ENCODE data around the gene VWA8. TPM values are rescaled to one million over a fixed set of nuclear protein-coding genes. Genes with fewer than 3 reads are reported as not detected.

The VWA8 gene
- total RNA-seq, 4 donors from 2014 or later: 19.5 to 26.2 (median 21.6) TPM

DNA sequence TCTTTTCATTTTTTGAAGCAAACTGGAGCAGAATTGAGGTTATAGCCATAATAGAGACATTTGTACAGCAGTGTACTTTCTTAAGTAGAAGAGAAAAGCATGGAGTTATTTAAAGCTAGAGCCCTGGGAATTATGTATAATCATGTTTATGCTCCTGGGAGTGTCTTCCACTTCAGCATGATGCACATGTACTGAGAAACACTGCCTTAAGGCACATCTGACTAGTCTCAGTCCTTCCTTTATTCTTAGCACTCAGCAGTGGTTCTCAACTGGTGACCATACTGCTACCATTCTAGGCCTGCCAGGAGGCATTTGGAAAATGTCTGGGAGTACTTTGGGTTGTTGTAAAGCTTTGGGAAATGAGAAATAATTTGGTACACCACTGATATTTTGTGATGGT lies 45.8 kb downstream of the VWA8 start:
- no peak for DNase-seq (ENCODE audit: extremely low spot score)
- Histone ChIP-seq H3K4me3 (no peak overlapping the region), H3K27ac (replicated peaks in 1 of 4) (no peak overlapping the region), H3K9me3 (no peaks in the 10 kb centered on the region), H3K36me3 (no peaks in the 10 kb centered on the region), H3K27me3 (no peaks in the 10 kb centered on the region), H3K4me1 (peaks cover 30 to 56% (median 45%) of the 10 kb centered on the region in 4 donors)
- TF ChIP-seq EP300 (IDR thresholded peaks at IDR 0.05): no peak
- TF ChIP-seq, protein P1, sequence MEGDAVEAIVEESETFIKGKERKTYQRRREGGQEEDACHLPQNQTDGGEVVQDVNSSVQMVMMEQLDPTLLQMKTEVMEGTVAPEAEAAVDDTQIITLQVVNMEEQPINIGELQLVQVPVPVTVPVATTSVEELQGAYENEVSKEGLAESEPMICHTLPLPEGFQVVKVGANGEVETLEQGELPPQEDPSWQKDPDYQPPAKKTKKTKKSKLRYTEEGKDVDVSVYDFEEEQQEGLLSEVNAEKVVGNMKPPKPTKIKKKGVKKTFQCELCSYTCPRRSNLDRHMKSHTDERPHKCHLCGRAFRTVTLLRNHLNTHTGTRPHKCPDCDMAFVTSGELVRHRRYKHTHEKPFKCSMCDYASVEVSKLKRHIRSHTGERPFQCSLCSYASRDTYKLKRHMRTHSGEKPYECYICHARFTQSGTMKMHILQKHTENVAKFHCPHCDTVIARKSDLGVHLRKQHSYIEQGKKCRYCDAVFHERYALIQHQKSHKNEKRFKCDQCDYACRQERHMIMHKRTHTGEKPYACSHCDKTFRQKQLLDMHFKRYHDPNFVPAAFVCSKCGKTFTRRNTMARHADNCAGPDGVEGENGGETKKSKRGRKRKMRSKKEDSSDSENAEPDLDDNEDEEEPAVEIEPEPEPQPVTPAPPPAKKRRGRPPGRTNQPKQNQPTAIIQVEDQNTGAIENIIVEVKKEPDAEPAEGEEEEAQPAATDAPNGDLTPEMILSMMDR (IDR thresholded peaks at IDR 0.05): no peak
- intact Hi-C loops (cut with DNase I): no loop called here

DNA sequence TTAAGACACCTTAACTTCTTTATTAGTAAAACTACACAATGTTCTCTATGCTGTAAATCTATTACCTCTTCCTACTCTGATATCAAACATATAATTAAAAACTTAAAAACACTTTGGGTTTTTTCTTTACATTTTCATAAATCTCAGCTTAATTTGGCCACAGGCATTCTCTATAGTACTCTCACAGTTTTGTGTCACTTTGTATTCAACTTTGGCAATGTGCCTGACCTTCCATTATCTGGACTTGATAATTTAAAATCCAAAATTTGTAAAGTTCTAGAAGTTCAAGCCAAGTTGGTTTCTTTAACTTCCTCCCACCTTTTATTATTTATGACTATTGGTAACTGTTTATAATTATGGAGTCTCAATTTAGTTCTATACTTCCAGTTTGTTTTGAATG lies 46.4 kb downstream of the VWA8 start:
- Histone ChIP-seq H3K4me1 (peaks cover 29 to 51% (median 42%) of the 10 kb centered on the region in 4 donors), H3K36me3 (peaks cover 0 to 2% (median 0%) of the 10 kb centered on the region in 4 donors), H3K4me3 (no peak overlapping the region), H3K27ac (replicated peaks in 1 of 4) (no peak overlapping the region), H3K27me3 (no peaks in the 10 kb centered on the region), H3K9me3 (no peaks in the 10 kb centered on the region)
- DNase-seq (ENCODE audit: extremely low spot score): no peak
- intact Hi-C loops (cut with DNase I): no loop called here
- TF ChIP-seq POLR2AphosphoS5 (IDR thresholded peaks at IDR 0.05) (no peak), EP300 (IDR thresholded peaks at IDR 0.05) (no peak), POLR2A (IDR thresholded peaks at IDR 0.05; ENCODE audit: low read depth) (no peak)
- TF ChIP-seq, protein P1 (IDR thresholded peaks at IDR 0.05): no peak

DNA sequence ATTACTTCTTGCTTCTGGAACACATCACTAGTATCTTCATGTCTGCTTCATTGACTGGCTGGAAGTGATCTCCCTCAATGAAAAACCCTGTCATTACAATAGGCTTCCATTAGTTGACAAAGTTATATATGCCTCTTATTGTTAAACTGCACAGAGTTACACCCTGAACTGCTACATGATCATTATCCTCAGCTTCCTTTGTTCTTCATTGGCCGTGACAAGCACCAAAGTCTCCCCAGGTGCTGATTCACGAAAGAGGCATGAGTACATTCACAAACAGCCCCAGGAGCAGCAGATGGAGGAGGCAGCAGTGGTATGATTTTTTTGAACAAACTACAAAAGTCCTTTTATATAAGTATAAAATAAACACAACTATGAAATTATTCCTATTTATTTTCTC lies 51.4 kb downstream of the VWA8 start:
- intact Hi-C loops (cut with DNase I): loop anchor here (5.0 kb wide), 1 partner anchor 203 kb away; no protein-coding TSS in a partner anchor
- Histone ChIP-seq H3K9me3 (no peaks in the 10 kb centered on the region), H3K4me1 (peaks cover 0 to 9% (median under 1%) of the 10 kb centered on the region in 4 donors), H3K27me3 (no peaks in the 10 kb centered on the region), H3K36me3 (peaks cover 0 to 24% (median 13%) of the 10 kb centered on the region in 4 donors), H3K27ac (replicated peaks in 1 of 4) (no peak overlapping the region), H3K4me3 (no peak overlapping the region)
- 100% methylated on average over 2 of the region's 2 CpGs for WGBS
- TF ChIP-seq, protein P1 (IDR thresholded peaks at IDR 0.05): no peak
- no peak for TF ChIP-seq POLR2AphosphoS5 (IDR thresholded peaks at IDR 0.05)
- TF ChIP-seq POLR2A (IDR thresholded peaks at IDR 0.05; ENCODE audit: low read depth): no peak
- TF ChIP-seq EP300 (IDR thresholded peaks at IDR 0.05): no peak
- DNase-seq (ENCODE audit: extremely low spot score): no peak

DNA sequence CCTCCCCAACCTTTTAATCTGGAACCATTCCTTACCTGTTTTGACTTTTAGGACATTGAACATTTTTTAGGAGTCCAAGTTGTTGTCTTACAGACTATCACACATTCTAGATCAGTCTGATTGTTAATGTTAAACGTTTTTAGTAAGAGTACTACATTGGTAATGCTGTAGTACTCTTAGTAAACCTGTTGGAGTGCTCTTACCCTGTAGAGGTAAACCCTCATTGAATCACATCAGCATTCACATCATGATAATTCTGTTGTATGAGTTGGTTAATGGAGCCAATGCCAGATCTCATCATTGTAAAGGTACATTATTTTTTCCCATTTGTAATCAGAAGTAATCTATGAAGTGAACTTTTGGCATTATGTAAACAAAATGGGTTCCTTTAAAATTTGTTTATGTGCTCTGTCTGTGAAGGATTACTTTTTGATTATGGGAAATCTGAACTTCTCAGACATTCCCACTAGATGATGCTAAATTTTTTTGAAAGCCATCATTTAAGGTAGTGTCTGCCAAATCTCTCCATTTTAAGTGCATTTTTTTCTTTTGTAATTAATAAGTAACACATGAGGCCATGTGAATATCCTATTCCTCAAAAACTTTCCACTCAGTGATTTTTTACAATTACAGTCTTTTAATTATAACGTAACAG lies 55.2 kb downstream of the VWA8 start:
- DNase-seq (ENCODE audit: extremely low spot score): no peak
- intact Hi-C loops (cut with DNase I): loop anchor here (5.0 kb wide), 1 partner anchor 207 kb away; no protein-coding TSS in a partner anchor

More for the DNA sequence above, 55.2 kb downstream of the VWA8 start:
- Histone ChIP-seq H3K27me3 (no peaks in the 10 kb centered on the region), H3K4me3 (no peak overlapping the region), H3K36me3 (peaks cover 0 to 24% (median 13%) of the 10 kb centered on the region in 4 donors), H3K4me1 (no peaks in the 10 kb centered on the region), H3K9me3 (no peaks in the 10 kb centered on the region), H3K27ac (replicated peaks in 1 of 4) (no peak overlapping the region)
- WGBS: 59% methylated on average over 2 of the region's 2 CpGs
- TF ChIP-seq EP300 (IDR thresholded peaks at IDR 0.05): no peak
- TF ChIP-seq, protein P1 (IDR thresholded peaks at IDR 0.05): peak; percentile 28 to 52 (median 32)
